ENCODE measurements around the gene GAS2L3. TPM values are rescaled to one million over a fixed set of nuclear protein-coding genes. Genes with fewer than 3 reads are reported as not detected.
"Not testable (repeated sequence)": the region's sequence is repeated elsewhere in the genome, so short reads cannot be mapped to it uniquely, and the experiment has no call there.

GAS2L3 gene
- total RNA-seq, 4 donors from 2014 or later, result 2.5 to 45.8 TPM; not detected in 2

DNA sequence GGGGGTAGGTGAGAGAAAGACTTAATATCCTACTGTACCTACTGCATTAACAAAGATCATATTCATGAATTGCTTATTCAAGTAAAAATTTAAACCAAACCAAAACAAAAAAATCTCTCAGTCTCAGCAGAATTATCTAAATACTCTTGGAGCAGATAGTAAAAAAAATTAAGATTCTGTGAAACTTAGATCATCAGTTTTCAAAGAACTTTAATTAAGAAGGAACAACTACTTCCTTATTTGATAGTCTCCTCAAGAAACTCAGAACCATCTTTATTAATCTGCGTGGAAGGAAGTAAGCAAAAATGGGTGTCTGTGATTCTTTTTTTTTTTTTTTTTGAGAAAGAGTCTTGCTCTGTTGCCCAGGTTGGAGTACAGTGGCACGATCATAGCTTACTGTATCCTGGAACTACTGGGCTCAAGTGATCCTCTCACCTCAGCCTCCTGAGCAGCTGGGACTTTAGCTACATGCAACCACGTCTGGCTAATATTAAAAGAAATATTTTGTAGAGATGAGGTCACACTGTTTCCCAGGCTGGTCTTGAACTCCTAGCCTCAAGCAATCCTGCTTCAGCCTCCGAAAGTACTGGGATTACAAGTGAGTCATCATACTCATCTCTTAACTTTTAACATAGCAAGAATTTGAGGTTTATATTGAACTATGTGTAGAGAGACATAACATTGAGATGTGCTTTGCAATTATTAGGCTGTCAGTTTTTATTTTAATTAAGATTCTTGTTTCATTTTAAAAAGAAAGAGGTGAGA lies 37.4 kb downstream of the GAS2L3 start:
- no peak for DNase-seq
- no peak overlapping the region for H3K4me3 ChIP-seq
- intact Hi-C loops (cut with DNase I; ENCODE audit: low total_unique reads), result no loop called here
- H3K27ac ChIP-seq, result no peak overlapping the region
- no peaks in the 10 kb centered on the region for H3K4me1 ChIP-seq
- H3K27me3 ChIP-seq, result no peaks in the 10 kb centered on the region
- H3K9me3 ChIP-seq, result no peaks in the 10 kb centered on the region
- TF ChIP-seq, protein P1, sequence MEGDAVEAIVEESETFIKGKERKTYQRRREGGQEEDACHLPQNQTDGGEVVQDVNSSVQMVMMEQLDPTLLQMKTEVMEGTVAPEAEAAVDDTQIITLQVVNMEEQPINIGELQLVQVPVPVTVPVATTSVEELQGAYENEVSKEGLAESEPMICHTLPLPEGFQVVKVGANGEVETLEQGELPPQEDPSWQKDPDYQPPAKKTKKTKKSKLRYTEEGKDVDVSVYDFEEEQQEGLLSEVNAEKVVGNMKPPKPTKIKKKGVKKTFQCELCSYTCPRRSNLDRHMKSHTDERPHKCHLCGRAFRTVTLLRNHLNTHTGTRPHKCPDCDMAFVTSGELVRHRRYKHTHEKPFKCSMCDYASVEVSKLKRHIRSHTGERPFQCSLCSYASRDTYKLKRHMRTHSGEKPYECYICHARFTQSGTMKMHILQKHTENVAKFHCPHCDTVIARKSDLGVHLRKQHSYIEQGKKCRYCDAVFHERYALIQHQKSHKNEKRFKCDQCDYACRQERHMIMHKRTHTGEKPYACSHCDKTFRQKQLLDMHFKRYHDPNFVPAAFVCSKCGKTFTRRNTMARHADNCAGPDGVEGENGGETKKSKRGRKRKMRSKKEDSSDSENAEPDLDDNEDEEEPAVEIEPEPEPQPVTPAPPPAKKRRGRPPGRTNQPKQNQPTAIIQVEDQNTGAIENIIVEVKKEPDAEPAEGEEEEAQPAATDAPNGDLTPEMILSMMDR (IDR thresholded peaks at IDR 0.05), result no peak
- no peak for TF ChIP-seq POLR2A (IDR thresholded peaks at IDR 0.05)
- H3K36me3 ChIP-seq, result no peaks in the 10 kb centered on the region

DNA sequence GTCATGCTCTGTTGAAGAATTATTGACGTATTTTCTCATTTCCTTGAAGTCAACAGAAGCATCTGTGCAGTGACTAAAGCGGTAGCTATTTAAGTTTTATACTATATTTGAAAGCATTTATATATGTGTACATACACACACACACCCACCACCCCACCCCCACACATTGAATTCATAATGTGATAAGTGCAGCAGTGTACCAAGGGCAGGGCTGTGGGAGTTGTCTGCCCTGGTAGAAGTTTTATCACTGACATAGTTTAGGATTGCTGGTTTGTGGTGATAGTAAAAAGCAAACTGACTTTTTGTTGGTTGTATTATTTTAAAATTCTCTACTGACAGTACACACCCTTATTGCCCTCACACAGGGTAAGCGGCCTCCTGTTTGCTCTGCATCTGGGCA lies 39.1 kb downstream of the GAS2L3 start:
- intact Hi-C loops (cut with DNase I; ENCODE audit: low total_unique reads), result no loop called here
- no peak overlapping the region for H3K27ac ChIP-seq
- no peaks in the 10 kb centered on the region for H3K36me3 ChIP-seq
- H3K4me3 ChIP-seq, result no peak overlapping the region
- DNase-seq, result no peak
- no peak for TF ChIP-seq POLR2A (IDR thresholded peaks at IDR 0.05)
- TF ChIP-seq, protein P1 (IDR thresholded peaks at IDR 0.05), result no peak
- H3K9me3 ChIP-seq, result no peaks in the 10 kb centered on the region
- no peaks in the 10 kb centered on the region for H3K4me1 ChIP-seq
- no peaks in the 10 kb centered on the region for H3K27me3 ChIP-seq

DNA sequence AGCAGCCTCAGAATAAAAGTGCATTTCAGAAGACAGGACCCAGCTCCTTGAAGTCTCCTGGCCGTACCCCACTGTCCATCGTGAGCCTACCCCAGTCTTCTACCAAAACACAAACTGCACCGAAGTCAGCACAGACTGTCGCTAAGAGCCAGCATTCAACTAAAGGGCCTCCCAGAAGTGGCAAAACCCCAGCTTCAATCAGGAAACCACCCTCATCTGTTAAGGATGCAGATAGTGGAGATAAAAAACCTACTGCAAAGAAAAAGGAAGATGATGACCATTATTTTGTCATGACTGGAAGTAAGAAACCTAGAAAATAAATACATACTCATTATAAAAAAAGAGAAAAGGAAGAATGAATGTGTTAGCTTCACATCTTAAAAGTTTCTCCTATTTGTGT lies 51.1 kb downstream of the GAS2L3 start:
- Histone ChIP-seq H3K27me3 (no peaks in the 10 kb centered on the region), H3K4me3 (no peak overlapping the region), H3K27ac (no peak overlapping the region), H3K9me3 (no peaks in the 10 kb centered on the region), H3K4me1 (no peaks in the 10 kb centered on the region), H3K36me3 (no peaks in the 10 kb centered on the region)
- no peak for TF ChIP-seq POLR2A (IDR thresholded peaks at IDR 0.05)
- TF ChIP-seq, protein P1 (IDR thresholded peaks at IDR 0.05), result no peak
- DNase-seq, result no peak
- intact Hi-C loops (cut with DNase I; ENCODE audit: low total_unique reads), result no loop called here

DNA sequence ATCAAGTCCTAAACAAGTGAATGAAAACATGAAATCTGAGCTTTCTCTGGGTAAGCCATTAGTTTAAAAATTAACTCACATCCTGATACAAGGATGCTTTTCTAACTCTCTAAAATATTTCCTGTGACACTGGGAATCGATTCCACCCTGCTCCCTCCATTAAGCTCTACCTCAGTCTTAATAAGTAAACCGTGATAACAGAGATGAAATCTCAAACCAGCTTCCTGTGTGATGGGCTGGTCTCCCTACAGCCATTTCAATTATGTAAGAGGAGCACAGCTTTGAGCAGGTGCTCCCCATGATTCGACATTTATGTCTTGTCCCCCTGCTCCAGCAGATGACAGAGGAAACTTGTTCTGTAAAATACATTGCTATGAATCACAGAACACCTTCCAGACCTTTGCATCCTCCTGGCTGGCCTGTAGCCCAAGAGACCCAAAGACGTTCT lies 59.0 kb downstream of the GAS2L3 start:
- no peak for DNase-seq
- intact Hi-C loops (cut with DNase I; ENCODE audit: low total_unique reads), result no loop called here
- Histone ChIP-seq H3K27me3 (no peaks in the 10 kb centered on the region), H3K9me3 (no peaks in the 10 kb centered on the region), H3K4me1 (no peaks in the 10 kb centered on the region), H3K27ac (no peak overlapping the region), H3K4me3 (no peak overlapping the region), H3K36me3 (no peaks in the 10 kb centered on the region)
- TF ChIP-seq, protein P1 (IDR thresholded peaks at IDR 0.05), result no peak
- no peak for TF ChIP-seq POLR2A (IDR thresholded peaks at IDR 0.05)

DNA sequence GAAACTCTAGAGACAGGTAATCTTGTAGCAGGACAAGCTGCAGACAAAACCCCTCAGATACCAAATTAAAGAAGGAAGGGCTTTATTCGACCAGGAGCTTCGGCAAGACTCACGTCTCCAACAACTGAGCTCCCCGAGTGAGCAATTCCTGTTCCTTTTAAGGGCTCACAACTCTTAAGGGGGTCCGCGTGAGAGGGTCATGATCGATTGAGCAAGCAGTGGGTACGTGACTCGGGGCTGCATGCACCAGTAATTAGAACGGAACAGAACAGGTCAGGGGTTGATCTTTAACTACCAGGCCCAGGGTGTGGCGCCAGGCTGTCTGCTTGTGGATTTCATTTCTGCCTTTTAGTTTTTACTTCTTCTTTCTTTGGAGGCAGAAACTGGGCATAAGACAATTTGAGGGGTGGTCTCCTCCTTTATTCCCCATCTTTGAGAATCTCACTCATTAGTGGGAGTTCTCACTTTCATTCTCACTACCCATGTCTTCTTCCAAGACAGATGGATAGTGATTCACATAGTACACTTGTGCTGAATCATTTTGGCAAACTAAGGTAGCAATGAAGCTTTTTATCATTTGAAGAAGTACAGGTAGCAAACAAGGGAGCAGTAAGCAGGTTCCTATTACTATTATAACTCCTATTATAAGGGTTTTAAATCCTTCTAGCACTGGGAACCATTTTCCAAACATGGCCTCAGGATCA lies 59.8 kb downstream of the GAS2L3 start:
- H3K4me1 ChIP-seq; H3K27me3 ChIP-seq; H3K9me3 ChIP-seq; H3K36me3 ChIP-seq; H3K4me3 ChIP-seq; intact Hi-C loops (cut with DNase I; ENCODE audit: low total_unique reads); H3K27ac ChIP-seq; DNase-seq: not testable (repeated sequence)

All from uterus (tissue), 4 donors.